HG03439 (cell line): Measurements from ENCODE around the gene SOX5.
"Not testable (repeated sequence)": the region's sequence is repeated elsewhere in the genome, so short reads cannot be mapped to it uniquely, and the experiment has no call there.

Experiments
- ATAC-seq: cut with Tn5 transposase; IDR thresholded peaks from one replicate; pipeline ENCODE4 v1.9.1; 2021; ENCODE audit warnings: mild to moderate bottlenecking, moderate library complexity; ENCODE audit not compliant: unreplicated experiment

Gene SOX5

DNA sequence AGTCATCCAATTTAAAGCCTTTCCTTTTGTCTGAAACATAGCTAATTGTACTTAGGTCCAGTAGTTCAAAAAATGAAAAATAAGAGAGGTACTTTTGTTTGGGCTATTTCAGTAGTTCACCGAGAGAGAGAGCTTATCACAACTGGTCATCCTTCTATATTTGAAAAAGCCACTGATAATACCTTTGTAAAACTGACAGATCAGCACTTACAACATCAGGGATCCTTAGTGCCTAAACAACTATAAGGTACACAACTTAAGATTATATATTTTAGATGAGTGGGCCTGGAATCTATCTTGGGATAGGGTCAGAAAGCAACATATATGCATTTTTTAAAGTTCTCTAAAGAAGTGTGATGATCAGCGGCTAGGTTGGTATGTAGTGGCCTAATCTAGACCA lies 97.9 kb downstream of the SOX5 start:
- no peak for ATAC-seq

DNA sequence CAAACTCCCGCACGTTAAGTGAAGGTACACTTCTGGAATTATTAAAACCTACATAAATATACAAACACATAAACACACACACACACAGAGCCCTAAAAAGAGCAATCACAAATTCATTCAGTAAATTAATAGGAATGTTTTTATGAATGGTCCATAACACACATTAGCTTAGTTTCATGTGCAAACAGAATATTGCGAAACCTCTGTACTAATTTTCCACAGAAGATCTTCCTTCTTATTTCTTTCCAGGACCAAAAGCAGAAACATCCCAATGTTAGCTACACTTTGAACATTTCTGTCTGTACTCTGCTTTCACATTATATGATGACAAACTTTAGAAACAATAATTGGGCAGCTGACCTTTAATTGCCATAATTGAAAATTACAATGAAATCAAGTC lies 101.6 kb downstream of the SOX5 start:
- no peak for ATAC-seq

- no peak for ATAC-seq
Measured at GRCh38 chr12:23843958-23844357, 105.5 kb downstream of the SOX5 start.

DNA sequence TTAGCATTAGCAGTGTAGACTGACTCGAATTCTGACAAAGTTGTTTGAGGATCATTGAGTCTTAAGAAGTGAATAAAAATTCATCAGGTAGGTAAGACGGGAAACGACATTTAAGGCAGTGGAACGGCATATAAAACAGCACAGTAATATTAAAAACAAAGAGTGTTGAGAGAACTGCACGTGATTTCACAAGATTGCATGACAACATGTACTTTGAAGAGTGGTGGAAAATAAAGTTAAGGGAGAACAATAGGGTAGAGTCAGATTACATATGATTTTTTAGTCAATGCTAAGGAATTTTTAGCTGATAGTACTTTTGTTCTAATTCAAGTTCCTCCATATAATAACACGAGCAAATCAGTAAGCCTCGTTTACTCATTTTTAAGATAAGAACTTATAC lies 115.4 kb downstream of the SOX5 start:
- no peak for ATAC-seq

DNA sequence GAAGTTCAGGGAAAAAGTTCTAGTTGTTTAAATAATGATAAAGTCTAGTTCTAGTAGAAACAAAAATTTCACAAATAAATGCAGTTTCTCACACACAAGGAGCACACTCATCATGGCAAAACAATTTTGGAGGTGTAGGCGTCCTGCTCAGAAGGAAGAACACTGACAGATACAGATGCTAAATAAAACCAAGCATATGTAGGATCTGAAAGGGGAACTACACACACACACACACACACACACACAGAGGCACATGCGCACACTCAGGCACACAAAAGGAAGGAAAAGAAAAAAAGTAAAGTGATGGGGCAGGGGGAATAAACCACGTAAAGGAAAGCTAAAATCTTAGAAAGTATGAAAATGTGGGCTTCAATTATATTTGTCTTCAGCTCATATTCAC lies 117.7 kb downstream of the SOX5 start:
- no peak for ATAC-seq

DNA sequence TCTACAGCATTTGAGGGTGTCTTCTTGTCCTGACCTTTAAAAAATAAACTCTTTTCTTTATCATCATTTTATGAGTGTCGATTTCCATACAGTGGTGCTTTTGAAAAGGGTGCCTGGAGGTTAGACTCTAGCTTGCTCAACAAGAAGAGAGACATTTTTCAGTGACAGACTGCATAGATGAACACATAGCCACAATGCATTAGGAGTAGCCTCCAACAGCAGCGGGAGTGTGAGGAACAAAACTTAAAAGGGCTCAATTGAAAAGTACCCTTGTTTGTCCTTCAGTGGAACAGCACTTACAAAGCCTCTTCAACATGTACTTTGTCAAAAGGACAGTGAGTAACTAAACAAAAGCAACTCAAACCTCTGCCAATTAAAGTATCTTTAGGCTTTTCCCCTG lies 119.3 kb downstream of the SOX5 start:
- no peak for ATAC-seq

DNA sequence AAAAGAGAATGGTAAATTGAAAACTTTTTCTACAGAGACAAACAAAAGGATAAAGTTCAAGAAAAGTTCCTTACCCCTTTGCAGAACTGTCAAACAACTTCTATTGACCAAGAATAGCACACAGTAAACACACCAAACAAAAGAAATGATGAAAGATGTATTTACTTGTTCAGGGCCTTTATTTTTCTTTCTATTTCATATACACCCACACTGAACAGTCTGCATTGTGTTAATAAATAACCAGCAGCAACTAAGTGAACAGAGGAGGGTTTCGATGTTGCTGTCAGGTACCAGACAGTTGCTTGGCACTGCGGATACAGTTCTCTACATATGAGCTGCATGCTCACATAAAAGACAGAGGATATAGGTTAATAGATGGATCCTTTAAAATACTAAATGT lies 122.1 kb downstream of the SOX5 start:
- no peak for ATAC-seq

DNA sequence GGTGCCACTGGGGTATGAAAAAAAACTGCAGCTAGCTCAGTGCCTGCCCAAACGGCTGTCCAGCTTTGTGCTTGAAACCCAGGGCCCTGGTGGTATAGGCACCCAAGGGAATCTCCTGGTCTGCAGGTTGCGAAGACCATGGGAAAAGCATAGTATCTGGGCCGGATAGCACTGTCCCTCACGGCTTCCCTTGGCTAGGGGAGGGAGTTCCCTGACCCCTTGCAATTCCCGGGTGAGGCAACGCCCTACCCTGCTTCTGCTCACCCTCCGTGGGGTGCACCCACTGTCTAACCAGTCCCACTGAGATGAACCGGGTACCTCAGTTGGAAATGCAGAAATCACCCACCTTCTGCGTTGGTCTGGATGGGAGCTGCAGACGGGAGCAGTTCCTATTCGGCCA lies 124.3 kb downstream of the SOX5 start:
- not testable (repeated sequence) for ATAC-seq

DNA sequence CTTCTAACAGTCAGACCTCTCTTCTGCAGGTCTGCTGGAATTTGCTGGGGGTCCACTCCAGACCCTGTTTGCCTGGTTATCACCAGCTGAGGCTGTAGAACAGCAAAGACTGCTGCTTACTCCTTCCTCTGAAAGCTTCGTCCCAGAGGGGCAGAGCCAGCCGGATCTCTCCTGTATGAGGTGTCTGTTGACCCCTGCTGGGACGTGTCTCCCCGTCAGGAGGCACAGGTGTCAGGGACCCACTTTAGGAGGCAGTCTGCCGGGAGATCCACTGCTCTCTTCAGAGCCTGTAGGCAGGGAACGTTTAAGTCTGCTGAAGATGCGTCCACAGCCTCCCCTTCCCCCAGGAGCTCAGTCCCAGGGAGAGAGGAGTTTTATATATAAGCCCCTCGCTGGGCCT lies 125.1 kb downstream of the SOX5 start:
- ATAC-seq: no peak

GRCh38 chr12:23822883-23823282 lies 126.6 kb downstream of the SOX5 start:
- not testable (repeated sequence) for ATAC-seq

DNA sequence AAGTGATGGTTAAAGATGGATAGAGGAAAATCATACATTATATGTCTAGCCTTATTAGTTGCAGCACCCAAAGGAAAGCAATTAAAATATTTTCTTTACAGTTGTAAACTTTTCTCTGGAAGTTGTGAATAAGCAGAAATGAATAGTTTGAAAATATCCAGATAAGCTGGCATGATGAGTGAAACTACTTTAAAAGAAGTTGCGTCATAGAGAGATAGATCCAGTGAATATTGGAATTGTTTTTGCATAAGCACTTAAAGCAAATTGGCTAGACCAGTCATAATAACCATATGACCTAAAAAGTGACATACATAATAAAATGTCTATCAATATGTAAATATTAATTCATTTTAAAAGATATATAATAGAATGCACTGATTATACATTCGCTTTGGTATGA lies 132.1 kb downstream of the SOX5 start:
- no peak for ATAC-seq

GRCh38 chr12:23816394-23816851 lies 133.0 kb downstream of the SOX5 start:
- ATAC-seq: no peak

DNA sequence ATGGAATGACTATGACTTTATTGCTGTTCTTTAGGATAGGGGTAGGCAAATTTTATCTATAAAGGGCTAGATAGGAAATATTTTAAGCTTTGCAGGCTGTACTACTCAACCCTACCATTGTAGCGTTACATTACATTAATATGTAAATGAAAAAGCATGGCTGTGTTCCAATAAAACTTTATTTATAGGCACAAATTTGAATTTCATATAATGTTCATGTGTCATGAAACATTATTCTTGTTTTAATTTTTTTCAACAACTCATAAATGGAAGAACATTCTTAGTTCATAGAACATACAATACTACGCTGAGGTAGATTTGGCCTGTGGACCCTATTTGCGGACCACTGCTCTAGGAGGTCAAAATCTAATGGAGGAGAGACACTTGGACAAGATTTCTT lies 133.7 kb downstream of the SOX5 start:
- no peak for ATAC-seq

DNA sequence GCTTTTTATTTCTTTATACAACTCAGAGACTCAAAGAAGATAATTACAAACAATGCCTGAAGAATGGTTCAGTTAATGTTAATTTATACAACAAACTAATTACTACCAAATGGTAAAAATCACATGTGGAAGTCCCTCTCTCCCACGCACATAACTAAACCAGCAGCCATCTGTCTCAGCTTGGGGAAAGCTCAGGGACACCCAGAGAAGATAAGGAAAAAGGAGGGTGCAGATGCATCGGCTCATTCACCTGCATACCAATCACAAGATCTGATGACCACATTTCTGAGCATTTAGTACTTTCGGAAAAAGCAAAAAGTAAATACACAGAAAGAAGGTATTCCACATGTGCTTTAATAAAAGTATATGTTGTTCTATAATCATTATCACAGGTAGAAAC lies 136.3 kb downstream of the SOX5 start:
- ATAC-seq: no peak

GRCh38 chr12:23810329-23810902 lies 139.1 kb downstream of the SOX5 start:
- ATAC-seq: no peak

- no peak for ATAC-seq
Measured at GRCh38 chr12:23803540-23803939, 145.9 kb downstream of the SOX5 start.

GRCh38 chr12:23795494-23795893 lies 154.0 kb downstream of the SOX5 start:
- no peak for ATAC-seq

DNA sequence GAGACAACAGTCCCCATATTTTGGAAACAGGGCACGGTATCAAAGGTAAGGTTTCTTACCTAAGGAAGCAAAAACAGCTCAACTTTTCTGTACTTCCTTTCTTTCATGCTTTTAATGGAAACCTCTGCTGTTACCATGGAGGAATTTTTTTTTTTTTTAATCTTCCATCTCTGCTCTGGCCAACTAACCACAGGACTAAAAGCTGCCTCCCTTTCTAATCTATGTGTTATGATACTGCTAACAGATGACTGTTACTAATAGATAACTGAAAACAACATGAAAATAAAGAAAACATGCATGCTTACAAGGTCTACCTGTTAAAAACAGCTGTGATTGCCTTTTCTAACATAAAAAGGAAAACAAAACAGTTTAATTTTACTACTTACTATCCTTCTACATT lies 168.4 kb downstream of the SOX5 start:
- no peak for ATAC-seq

DNA sequence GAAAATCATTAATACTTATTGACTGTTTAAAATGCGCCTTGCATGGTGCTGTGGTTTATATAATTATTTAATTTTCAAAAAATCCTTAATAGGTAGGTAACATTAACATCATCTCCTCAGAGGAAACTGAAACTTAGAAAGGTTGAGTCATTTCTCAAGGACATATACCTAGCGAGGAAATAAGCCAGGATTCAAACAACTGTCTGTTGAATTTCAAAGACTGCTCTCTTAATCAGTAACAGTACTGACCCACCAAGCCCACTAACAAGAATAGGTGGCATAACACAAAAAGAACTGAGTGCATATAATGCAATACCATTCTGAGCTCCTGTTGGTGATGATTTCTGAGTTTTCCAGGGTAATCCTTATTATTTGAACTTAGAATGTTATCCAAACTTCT lies 174.3 kb downstream of the SOX5 start:
- ATAC-seq: no peak

GRCh38 chr12:23771240-23771949 lies 178.1 kb downstream of the SOX5 start:
- no peak for ATAC-seq

GRCh38 chr12:23770202-23770938 lies 179.1 kb downstream of the SOX5 start:
- ATAC-seq: no peak

- no peak for ATAC-seq
Measured at GRCh38 chr12:23767834-23768233, 181.6 kb downstream of the SOX5 start.
